Right kidney (tissue), 9 donors: Measurements from ENCODE around the gene PVR.
"Not testable (repeated sequence)": the region's sequence is repeated elsewhere in the genome, so short reads cannot be mapped to it uniquely, and the experiment has no call there.

Experiments used
- DNase-seq: peaks from one replicate; pipeline ENCODE4 v3.0.0-alpha.2; 2016
- long read RNA-seq, 8 donors: transcript quantifications; one replicate each; lab custom pipeline, GENCODE V29; 2026

PVR gene
- long read RNA-seq, donor 1, partial matches to known transcripts, result 8 of 13 reads
- long read RNA-seq, donor 1, other reads (novel, unspliced or antisense), result 0 of 13 reads
- long read RNA-seq, donor 2, partial matches to known transcripts, result 0 of 6 reads
- long read RNA-seq, donor 2, other reads (novel, unspliced or antisense), result 0 of 6 reads
- long read RNA-seq, donor 3, partial matches to known transcripts, result 0 of 2 reads
- long read RNA-seq, donor 3, other reads (novel, unspliced or antisense), result 0 of 2 reads
- long read RNA-seq, donor 4, transcript PVR-205 (8 exons, 3,325 nt), result major isoform, 7 of 9 reads
- long read RNA-seq, donor 4, partial matches to known transcripts, result 0 of 9 reads
- long read RNA-seq, donor 4, other reads (novel, unspliced or antisense), result 0 of 9 reads
- long read RNA-seq, donor 5, partial matches to known transcripts, result 0 of 2 reads
- long read RNA-seq, donor 5, other reads (novel, unspliced or antisense), result 0 of 2 reads
- long read RNA-seq, donor 6, partial matches to known transcripts, result 0 of 6 reads
- long read RNA-seq, donor 6, other reads (novel, unspliced or antisense), result 0 of 6 reads
- long read RNA-seq, donor 7, transcript PVR-205 (8 exons, 3,325 nt), result major isoform, 5 of 5 reads
- long read RNA-seq, donor 7, partial matches to known transcripts, result 0 of 5 reads
- long read RNA-seq, donor 7, other reads (novel, unspliced or antisense), result 0 of 5 reads
- long read RNA-seq, donor 8, partial matches to known transcripts, result 0 of 3 reads
- long read RNA-seq, donor 8, other reads (novel, unspliced or antisense), result 0 of 3 reads

GRCh38 chr19:44643605-44644401, at the start of gene PVR:
Gene PVR, plus strand, starts transcription at chr19:44643910. Its CDS starts 187 bp downstream, at chr19:44644097.
- peak; percentile 93 for DNase-seq

DNA sequence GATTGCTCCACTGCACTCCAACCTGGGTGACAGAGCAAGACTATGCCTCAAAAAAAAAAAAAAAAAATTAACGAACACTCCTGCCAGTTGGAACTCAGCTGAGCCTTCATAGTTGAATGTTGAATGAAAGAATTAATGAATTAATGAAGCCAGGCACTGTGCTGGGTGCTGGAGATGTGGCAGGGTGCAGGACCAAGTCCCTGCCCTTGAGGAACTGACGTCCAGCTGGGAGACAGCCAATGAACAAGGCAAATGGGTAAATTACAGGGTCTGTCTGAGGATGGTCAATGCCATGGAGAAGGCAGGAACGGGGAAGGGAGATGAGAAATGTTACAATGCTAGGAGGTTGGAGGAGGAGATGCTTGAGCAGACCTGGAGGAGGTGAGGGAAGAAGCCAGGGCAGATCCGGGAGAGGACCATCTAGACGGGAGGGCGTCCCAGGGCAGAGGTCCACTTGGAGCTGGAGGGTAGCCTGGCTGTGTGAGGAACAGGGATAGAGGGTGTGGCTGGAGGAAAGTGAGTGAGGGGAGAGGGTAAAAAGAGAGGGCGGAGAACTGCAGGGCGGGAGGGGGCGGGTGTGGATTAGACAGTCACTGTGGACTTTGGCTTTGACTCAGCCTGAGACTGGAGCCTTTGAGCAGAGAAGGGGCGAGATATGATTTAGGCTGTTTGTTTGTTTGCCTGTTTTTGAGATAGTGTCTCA, 47.1 kb upstream of the PVR start:
- DNase-seq, result no peak

DNA sequence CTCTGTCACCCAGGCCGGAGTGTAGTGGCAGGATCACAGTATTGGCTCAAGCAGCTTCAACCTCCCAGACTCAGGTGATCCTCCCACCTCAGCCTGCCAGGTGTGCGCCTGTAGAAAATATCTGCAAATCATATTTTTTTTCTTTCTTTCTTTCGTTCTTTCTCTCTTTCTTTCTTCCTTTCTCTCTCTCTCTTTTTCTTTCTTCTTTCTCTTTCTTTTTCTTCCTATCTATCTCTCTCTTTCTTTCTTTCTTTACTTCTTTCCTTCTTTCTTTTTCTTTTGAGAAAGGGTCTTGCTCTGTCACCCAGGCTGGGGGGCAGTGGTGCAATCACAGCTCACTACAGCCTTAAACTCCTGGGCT, 46.6 kb upstream of the PVR start:
- DNase-seq, result no peak

GRCh38 chr19:44598355-44598754, 45.4 kb upstream of the PVR start:
- no peak for DNase-seq

DNA sequence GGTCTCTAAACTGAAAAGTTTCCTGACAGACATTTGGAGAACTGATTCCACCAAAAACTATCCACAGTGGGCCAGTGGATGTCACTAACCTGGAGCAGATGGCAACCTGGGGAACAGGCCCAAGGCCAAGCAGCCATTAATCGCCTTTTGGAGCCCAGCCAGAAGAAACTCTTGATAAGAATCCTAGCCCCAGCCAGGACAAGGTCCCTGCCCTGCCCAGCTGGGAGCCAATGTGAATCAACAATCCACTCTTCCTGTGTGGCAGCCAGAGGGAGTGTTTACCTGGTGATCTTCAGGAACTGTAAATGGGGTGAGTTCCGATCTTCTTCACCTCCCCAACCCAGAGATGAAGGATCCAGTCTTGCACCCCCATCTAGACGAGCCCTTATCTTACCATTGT, 44.8 kb upstream of the PVR start:
- DNase-seq, result no peak

DNA sequence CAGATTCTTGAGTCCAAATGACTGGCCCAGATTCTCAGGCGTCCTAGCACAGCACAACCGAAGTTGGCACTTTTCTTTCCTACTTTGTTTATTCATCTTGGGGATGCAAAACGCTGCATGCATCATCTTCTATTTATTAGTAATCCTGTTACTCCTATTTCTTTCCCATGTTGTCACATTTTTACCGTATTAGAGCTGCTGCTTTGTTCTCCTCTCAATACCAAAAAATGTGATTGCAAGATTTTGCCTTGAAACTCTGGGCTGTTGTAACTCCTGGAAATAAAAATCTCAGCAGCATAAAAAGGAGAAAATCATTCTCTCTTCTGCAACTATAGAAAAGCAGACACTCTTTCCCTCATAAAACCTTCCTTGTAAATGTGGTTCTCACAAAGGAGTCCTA, 43.2 kb upstream of the PVR start:
- no peak for DNase-seq

- no peak for DNase-seq
Observed at GRCh38 chr19:44602081-44602480, 41.6 kb upstream of the PVR start.

DNA sequence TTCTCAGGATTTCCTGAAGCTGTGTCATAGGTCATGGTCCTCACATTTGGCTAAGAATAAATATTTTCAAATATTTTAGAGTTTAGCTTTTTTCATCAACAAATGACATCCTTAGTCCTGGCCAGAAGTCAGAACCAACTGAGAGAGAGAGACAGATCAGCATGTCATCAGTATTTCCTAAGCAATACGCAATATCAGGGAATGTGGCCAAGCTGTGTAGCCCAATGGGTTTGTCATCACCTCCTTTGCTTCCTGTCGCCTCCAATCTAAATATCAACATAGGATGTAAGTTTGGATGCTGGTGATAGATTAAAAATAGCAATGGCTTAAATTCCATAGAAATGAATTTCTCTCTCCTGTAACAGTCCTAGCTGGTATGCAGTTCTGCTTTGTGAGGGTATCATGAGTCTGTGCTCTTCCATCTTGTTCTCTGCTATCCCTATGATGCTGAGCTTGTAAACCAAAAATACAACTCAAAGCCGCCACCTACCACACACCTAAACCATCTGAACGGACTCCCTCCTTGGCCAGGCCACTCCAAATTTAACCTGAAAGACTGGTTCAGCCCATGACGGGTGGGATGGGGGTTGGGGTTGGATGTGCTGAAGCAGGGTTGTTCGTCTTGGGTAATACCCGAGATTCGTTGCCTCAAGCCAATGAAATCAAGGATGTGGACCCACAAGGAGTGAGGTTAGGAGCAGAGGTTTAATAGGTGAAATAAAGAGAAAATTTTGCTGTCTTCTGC, 40.3 kb upstream of the PVR start:
- DNase-seq, result no peak

DNA sequence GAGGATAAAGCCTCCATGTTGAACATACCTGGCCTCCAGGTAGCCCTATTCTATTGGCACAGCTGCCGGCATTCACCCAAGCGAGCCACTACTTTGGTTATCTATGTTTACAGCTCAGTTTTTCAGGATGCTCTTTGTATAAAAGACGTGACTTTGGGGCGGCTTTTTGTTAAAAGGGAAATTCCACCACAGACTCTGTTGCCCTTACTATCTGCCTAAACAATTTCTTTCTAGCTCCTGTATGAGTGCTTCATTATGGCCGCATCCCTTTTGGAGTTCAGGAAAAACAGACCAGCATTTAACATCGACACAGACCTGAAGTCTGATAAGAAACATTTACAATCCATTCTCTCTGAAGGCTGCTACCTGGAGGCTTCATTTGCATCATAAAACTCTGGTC, 39.5 kb upstream of the PVR start:
- no peak for DNase-seq

- DNase-seq, result no peak
Observed at GRCh38 chr19:44605547-44605946, 38.2 kb upstream of the PVR start.

- no peak for DNase-seq
Observed at GRCh38 chr19:44607049-44607448, 36.7 kb upstream of the PVR start.

DNA sequence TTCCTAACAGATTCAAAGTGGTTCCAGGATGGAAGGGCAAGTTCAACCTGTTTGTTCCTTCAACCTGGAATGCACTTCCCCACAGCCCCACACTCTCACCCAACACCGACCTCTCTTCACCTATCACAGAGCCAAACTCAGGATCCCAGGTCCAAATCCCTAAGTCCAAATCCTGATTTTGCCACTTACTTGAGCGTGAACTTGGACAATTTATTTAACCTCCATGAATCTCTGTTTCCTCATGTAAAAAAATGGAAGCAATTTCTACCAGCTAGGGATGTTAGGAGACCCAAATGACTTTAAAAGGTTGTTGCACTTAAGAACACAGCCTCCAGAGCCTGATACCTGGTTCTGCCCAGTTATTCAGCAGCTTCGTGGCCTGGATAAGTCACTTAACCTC, 35.8 kb upstream of the PVR start:
- no peak for DNase-seq

GRCh38 chr19:44608391-44608821, 35.3 kb upstream of the PVR start:
- DNase-seq, result no peak

DNA sequence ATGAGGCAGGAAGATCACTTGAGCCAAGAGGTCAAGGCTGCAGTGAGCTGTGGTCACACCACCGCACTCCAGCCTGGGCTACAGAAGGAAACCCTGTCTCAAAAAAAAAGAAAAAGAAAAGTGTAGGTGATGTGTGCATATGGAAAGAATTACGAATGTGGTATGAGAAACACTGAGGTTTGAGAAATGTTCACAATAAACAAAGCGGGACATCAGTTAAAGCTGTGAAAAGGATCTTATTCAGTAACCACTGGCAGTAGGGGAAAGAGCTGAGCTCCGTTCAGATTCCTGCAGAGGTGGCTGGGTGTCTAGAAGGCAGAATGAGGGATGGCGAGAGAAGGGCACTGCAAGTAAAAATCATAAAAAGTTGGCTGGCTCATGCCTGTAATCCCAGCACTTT, 34.5 kb upstream of the PVR start:
- no peak for DNase-seq

DNA sequence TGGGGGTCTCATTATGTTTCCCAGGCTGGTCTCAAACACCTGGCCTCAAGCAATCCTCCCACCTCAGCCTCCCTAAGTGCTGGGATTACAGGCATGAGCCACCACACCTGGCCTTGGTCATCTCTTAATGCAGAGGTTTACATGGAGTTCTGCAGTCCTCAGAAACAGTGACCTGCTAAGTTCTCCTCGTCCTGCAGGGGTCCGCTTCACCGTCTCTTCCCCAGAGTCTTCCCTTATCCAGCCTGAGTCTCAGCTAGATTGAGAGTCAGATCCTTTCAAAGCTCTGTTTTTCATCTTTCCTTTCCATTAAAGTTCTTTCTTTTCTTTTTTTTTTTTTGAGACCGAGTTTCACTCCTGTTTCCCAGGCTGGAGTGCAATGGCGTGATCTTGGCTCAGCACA, 33.2 kb upstream of the PVR start:
- not testable (repeated sequence) for DNase-seq

DNA sequence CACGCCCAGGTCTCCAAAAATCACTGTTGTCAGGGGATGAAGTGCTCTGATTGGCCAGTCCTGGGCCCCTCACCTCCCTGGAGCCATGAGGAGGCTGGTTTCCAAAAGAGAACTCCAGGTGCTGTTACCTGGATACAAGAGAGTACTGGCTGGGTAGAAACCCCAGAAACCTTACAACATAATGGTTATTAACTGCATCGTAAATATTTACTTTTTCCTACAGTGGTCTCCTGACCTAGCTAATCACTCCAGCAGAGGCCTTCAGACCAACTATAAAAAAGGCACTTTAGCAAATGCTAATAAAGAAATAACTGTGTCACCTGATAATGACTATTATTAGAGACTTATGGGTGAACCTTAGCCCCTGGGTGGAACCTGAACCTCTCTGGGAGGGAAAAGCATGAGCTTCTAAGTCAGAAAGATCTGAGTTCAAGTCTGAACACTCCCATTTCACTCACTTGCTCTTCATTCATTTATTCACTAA, 31.9 kb upstream of the PVR start:
- DNase-seq, result no peak

GRCh38 chr19:44613295-44614178, 30.2 kb upstream of the PVR start, which contains the start of gene IGSF23:
Gene IGSF23, plus strand, starts transcription at chr19:44613563. Its CDS starts 83 bp downstream, at chr19:44613646.
- DNase-seq, result no peak

- DNase-seq, result no peak
Observed at GRCh38 chr19:44614313-44614712, 29.4 kb upstream of the PVR start.

DNA sequence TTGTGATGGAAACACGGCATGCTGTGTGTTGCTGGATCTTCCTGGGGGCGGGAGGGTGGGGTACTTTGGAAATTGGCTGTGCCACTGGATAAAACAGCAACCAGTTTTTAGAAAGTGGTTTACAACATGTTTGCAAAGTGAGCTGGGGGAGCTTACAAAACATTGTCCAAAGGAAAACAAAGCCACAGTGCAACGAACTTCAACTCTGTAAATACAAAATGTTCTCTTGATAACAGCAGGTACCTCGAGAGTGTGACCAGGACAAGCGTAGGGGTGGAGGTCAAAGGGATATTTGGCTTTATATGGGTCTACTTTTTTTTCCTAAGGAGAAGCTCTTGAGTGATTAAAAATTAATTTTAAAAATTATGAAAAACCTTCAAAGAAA, 27.9 kb upstream of the PVR start:
- DNase-seq, result no peak
